Urinary bladder (tissue), 4 donors: Measurements from ENCODE around the gene TRAPPC1. TPM values are rescaled to one million over a fixed set of nuclear protein-coding genes. Genes with fewer than 3 reads are reported as not detected.

Experiments used
- DNase-seq: peaks from one replicate; pipeline ENCODE4 v3.0.0-alpha.2; 2015; ENCODE audit errors: extremely low spot score
- H3K27ac ChIP-seq: one replicate; pipeline ENCODE4 v1.5.1; 2013; ENCODE audit warnings: low read depth, mild to moderate bottlenecking, moderate library complexity
- H3K36me3 ChIP-seq: one replicate; pipeline ENCODE4 v1.6.1; 2013; ENCODE audit warnings: mild to moderate bottlenecking, moderate library complexity; ENCODE audit not compliant: insufficient read depth
- H3K4me1 ChIP-seq: one replicate; pipeline ENCODE4 v1.6.1; 2013; ENCODE audit warnings: mild to moderate bottlenecking, moderate library complexity; ENCODE audit not compliant: insufficient read depth
- H3K4me3 ChIP-seq: one replicate; pipeline ENCODE4 v1.5.1; 2013; ENCODE audit warnings: low read depth, low read length
- WGBS: extraction: QIAGEN DNeasy Blood & Tissue Kit; methylation state at CpG from one replicate; pipeline ENCODE4 v1.1.7; 2013; 5-methylcytosine and 5-hydroxymethylcytosine counted together
- polyA plus RNA-seq: library from polyadenylated mRNA; stranded (reverse); fragments of 200-250 nt; gene quantifications from one replicate; pipeline ENCODE4 v1.2.3, GENCODE V29; 2013
- total RNA-seq: library from RNA; depleted of rRNA; stranded (reverse); fragments of >200 nt; gene quantifications from one replicate; pipeline ENCODE4 v1.2.3, GENCODE V29; 2014
- donor health status: healthy with polysubstance abuse.
- donor health status: healthy.

Gene TRAPPC1
- total and polyA plus RNA-seq, 2 donors = 19.9 to 137 TPM

DNA sequence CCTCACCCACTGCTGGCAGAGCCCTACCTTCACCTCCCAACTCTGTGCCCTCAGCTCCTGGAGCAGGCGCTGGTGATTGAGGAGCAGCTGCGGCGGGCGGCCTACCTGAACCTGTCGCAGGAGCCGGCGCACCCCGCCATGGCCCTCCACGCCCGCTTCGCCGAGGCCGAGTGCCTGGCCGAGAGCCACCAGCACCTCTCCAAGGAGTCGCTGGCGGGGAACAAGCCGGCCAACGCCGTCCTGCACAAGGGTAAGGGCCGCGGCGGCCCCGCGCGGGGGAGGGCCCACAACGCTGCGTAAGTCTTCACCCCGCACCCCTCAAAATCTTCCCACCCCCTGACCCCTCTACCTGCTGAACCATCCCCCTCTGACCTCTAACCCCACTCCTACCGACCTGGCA is 22.7 kb downstream of the TRAPPC1 start:
- H3K4me1 ChIP-seq = no peaks in the 10 kb centered on the region
- H3K27ac ChIP-seq = no peak overlapping the region
- no peak for DNase-seq
- WGBS = 93% methylated on average over 29 of the region's 29 CpGs
- no peak overlapping the region for H3K4me3 ChIP-seq
- peaks cover 15% of the 10 kb centered on the region for H3K36me3 ChIP-seq

DNA sequence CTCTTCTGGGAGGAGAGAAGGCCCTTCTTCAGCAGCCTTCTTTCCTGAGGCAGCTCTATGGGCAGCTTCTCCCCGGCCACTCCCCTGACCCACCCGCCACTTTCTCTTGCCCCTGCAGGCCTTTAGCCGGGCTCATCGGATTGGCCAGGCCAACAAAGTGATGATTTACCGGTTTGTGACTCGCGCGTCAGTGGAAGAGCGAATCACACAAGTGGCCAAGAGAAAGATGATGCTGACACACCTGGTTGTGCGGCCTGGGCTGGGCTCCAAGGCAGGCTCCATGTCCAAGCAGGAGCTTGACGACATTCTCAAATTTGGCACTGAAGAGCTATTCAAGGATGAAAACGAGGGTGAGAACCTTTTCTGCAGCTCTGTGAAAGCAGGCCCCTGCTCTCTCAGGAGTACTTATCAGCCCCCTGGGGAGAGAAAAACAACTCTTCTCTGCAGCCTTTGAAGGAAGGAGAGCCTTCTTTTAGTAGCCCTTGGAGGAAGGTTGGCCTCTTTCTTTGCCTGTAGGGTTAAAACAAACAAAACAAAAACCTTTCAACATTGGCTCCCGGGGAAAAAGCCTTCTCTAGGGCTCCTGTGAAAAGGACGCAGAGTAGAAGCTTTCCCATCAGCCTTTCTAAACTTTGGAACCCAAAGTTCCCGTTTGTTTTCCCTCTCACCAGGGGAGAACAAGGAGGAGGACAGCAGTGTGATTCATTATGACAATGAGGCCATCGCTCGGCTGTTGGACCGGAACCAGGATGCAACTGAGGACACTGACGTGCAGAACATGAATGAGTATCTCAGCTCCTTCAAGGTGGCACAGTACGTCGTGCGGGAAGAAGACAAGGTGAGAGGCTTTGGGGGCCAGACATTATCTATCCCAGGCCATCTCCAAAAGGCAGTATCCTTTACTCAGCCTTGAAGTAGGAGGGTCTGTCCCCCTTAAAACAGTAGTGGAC is 28.3 kb downstream of the TRAPPC1 start:
- no peak for DNase-seq
- Histone ChIP-seq H3K27ac (no peak overlapping the region), H3K4me3 (no peak overlapping the region), H3K4me1 (no peaks in the 10 kb centered on the region), H3K36me3 (peaks cover 12% of the 10 kb centered on the region)
- 76% methylated on average over 22 of the region's 22 CpGs for WGBS

DNA sequence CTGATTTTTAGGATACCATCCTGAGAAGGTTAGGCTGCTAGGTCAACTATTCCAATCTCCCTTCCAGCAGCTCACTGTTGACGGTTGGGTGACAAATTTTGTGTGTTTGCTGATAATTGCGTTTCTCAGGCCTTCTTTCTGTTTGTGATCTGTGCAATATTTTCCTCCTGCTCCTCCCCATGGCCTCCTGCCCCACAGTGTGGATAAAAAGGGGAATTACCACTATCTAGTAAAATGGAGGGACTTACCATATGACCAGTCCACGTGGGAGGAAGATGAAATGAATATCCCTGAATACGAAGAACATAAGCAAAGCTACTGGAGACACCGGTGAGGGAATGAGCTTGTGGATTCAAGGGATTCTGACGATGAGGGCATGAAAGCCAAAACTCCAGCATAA is 34.0 kb downstream of the TRAPPC1 start:
- H3K36me3 ChIP-seq = peaks cover 7% of the 10 kb centered on the region
- H3K4me3 ChIP-seq = no peak overlapping the region

DNA sequence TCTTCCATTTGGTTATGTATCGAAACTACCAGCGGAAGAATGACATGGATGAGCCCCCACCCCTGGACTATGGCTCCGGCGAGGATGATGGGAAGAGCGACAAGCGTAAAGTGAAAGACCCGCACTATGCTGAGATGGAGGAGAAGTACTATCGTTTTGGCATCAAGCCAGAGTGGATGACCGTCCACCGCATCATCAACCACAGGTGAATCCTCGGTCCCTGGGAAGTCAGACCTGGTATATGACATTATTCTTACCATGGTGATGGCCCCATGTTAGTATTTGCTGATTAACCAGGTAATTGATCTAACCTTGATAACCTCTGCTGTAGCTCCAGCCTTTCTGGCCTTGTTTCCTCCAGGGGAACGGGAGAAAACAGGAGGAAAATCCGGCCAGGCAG is 34.7 kb downstream of the TRAPPC1 start:
- peaks cover 7% of the 10 kb centered on the region for H3K36me3 ChIP-seq
- no peaks in the 10 kb centered on the region for H3K4me1 ChIP-seq
- H3K27ac ChIP-seq = no peak overlapping the region
- WGBS = 86% methylated on average over 13 of the region's 13 CpGs
- no peak overlapping the region for H3K4me3 ChIP-seq
- DNase-seq = no peak

More for the DNA sequence above, 34.0 kb downstream of the TRAPPC1 start:
- Histone ChIP-seq H3K27ac (no peak overlapping the region), H3K4me1 (no peaks in the 10 kb centered on the region)
- DNase-seq = no peak
- WGBS = 33% methylated on average over 6 of the region's 6 CpGs

DNA sequence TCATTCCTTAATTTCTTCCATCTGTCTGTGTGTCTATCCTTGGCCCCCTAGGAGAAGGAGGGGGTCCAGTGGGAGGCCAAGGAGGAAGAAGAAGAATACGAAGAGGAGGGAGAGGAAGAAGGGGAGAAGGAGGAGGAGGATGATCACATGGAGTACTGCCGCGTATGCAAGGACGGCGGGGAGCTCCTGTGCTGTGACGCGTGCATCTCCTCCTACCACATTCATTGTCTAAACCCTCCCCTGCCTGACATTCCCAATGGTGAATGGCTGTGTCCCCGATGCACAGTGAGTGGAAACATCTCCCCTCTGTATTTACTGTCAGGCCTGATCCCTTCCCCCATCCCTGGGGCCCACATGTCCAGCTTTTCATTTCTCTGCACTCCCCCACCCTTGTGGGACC is 36.9 kb downstream of the TRAPPC1 start:
- Histone ChIP-seq H3K4me3 (no peak overlapping the region), H3K27ac (no peak overlapping the region), H3K36me3 (peaks cover 7% of the 10 kb centered on the region), H3K4me1 (no peaks in the 10 kb centered on the region)
- DNase-seq = no peak
- WGBS = 85% methylated on average over 8 of the region's 8 CpGs

DNA sequence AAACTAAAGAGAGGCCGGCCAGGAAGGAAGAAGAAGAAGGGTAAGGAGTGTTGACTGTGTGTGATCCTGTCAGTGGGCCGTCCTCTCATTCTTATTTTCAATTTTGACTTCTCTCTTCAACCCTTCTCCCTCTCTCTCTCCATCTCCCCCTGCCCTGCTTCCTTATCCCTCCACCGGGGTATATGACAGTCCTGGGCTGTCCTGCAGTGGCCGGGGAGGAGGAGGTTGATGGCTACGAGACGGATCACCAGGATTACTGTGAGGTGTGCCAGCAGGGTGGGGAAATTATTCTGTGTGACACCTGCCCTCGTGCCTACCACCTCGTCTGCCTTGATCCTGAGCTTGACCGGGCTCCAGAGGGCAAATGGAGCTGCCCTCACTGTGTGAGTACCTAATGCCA is 37.5 kb downstream of the TRAPPC1 start:
- no peaks in the 10 kb centered on the region for H3K4me1 ChIP-seq
- DNase-seq = no peak
- 92% methylated on average over 9 of the region's 9 CpGs for WGBS
- no peak overlapping the region for H3K4me3 ChIP-seq
- H3K36me3 ChIP-seq = peaks cover 7% of the 10 kb centered on the region
- no peak overlapping the region for H3K27ac ChIP-seq

DNA sequence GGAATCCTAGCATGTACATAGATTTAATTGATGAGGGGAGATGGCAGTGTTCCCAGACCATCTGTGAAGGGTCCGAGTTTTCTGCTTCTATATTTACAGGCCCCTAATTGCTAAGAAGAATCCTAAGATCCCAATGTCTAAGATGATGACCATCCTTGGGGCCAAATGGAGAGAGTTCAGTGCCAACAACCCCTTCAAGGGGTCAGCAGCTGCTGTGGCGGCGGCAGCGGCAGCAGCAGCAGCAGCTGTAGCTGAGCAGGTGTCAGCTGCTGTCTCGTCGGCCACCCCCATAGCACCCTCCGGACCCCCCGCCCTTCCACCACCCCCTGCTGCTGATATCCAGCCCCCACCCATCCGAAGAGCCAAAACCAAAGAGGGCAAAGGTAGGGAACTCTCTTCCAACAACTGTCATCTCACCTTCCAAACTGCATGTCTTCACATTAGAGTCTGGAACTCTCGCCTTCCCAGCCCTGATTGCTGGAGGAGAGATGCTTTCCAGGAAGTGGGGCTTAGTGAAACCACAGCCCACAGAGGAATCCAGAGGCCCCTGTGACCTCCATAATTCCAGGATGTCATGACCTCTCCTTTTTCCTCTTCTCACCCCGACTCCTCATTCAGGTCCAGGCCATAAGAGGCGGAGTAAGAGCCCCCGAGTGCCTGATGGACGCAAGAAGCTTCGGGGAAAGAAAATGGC is 38.4 kb downstream of the TRAPPC1 start:
- Histone ChIP-seq H3K4me3 (no peak overlapping the region), H3K36me3 (peaks cover 3% of the 10 kb centered on the region)
- 86% methylated on average over 15 of the region's 15 CpGs for WGBS

DNA sequence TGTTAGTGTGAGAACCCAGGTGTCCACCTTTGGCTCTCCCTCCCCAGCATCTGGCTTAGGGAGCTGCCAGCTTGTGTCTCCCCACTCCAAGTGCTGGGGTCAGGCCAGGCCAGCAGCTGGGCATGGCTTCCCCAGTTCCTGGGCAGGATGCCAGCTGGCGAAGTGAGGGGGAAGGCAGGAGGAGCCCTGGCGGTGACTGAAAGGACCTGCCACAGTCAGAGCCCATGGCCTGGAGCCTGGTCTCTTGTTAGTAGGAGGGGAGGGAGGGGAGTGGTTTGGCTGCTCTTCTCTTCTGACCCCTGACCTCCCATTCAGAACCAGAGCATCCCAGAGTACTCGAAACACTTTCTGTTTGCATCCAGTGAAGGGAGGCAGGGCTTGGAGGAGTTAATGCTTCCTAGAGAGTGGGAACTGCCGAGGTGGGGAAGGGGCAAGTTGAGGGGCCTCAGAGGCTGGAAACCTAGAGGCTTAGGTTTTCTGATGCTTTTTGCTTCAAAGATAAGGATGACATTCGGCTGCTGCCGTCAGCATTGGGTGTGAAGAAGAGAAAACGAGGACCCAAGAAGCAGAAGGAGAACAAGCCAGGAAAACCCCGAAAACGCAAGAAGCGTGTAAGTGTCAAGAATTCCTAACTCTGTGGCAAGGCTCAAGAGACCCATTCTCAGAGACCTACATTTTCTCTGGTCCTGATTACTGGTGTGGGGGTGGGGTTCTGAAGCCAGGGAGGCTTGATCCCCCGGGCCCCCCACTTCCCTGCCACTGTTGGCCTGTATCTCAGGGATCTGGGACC is 42.4 kb downstream of the TRAPPC1 start:
- Histone ChIP-seq H3K27ac (peak overlapping the region; percentile 72), H3K4me3 (no peak overlapping the region)
- 16% methylated on average over 11 of the region's 11 CpGs for WGBS

More for the DNA sequence above, 38.4 kb downstream of the TRAPPC1 start:
- H3K4me1 ChIP-seq = no peaks in the 10 kb centered on the region
- no peak overlapping the region for H3K27ac ChIP-seq
- DNase-seq = no peak

DNA sequence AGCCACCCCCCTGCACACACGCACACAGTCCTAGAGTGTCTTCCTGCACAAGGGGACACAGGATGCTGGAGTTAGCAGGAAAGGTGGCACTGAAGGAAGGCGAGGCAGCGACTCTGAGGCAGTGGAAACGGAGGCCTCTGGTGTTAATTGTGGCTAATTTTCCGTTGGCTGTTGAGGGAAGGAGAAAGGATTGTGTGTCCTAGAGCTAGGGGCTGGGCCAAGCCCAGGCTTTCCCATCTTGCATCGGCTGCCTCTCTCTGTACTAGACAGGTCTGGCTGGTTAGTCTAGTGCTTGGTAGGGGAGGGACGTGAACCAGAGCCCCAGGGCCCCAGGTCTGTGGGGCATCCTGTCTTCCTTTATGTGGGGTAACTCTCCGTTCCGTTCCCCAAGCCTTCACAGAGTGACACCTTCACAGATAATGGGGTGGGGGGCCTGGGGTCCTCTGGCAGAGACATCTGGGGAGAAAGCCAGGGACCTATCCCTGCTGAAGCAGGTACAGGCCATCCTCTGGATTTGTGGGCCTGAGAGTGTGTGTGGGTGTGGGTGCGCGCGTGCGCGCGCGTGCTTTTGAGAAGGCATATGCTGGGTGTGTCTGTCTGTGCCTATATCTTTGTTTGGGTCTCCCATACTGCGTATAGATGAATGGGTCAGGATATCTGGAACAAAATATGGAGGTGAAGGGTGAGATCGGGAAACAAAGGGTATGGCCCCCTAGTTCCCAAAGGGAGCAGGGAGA is 43.4 kb downstream of the TRAPPC1 start, which contains the start of gene CHD3:
CHD3 (plus strand) TSS at position 606 of the 737 bp plus-strand sequence. CDS start 212 bp downstream, outside the sequence.
- no peaks in the 10 kb centered on the region for H3K4me1 ChIP-seq
- DNase-seq = peak; percentile 68
- 26% methylated on average over 18 of the region's 18 CpGs for WGBS

More for the DNA sequence above, 42.4 kb downstream of the TRAPPC1 start:
- Histone ChIP-seq H3K36me3 (peaks cover 3% of the 10 kb centered on the region), H3K4me1 (no peaks in the 10 kb centered on the region)
- DNase-seq = peak; percentile 84

DNA sequence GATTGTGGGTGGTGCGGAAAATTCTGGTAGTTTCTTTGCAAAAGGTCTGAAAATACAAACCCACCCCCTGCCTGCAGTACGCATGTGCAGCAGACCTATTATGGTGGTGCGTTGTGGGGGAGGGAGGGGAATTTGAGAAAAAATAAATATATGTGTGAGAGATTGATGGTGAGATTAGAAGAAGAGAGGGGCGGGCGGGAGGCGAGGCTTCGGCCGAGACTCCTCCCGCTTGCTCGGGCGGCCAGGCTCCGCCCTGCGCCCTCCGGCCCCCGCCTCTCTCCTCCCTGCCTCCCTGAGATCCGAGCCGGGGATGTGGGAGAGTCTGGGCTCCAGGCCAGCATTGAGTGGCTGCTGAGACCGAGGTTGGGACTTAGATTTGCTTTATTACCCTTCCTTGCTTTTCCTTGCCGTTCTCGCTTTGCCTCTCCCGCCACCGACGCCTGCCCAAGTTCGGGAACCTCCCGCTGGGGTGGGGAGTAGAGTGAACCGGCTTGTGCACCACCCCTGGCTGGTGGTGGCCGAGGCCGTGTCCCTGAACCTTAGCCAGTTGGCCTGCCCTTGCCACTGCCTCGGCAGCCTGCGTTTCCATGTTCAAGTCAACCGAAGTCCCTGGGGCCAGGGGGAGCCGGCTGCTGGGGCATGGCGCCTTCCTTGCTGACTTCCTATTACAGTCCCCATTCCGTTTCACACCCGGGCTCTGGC is 44.1 kb downstream of the TRAPPC1 start:
- peaks cover 3% of the 10 kb centered on the region for H3K36me3 ChIP-seq
- peak; percentile 96 for DNase-seq
- H3K27ac ChIP-seq = peak overlapping the region; percentile 83
- peak overlapping the region; percentile 85 for H3K4me3 ChIP-seq
- no peaks in the 10 kb centered on the region for H3K4me1 ChIP-seq
- WGBS = under 1% methylated on average over 35 of the region's 35 CpGs

More for the DNA sequence above, 43.4 kb downstream of the TRAPPC1 start, which contains the start of gene CHD3:
- H3K4me3 ChIP-seq = peak within 1 kb of the TSS; percentile 21
- peaks cover 3% of the 10 kb centered on the region for H3K36me3 ChIP-seq
- H3K27ac ChIP-seq = peak within 1 kb of the TSS; percentile 83

DNA sequence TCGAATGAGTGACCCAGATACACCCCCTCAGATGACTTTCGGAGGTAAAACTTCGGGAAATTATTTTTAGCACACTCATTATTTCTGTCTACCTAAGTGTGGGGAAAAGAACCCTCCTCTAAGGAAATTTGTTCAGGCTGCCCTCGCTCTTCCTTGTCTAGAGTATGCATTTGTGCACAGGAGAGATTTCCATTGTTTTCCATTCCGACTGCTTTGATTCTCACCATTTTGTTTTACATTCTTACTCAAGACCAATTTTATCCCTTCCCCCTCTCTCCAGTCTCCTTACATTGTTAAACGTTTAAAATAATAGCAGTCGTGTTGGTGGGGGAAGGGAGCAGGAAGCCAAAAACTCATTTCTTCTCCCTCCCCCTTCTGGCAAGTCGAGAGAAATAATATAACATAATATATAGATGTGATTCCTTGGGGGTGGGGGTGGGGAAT is 44.7 kb downstream of the TRAPPC1 start:
- peak overlapping the region; percentile 85 for H3K4me3 ChIP-seq
- H3K27ac ChIP-seq = peak overlapping the region; percentile 97
- 3% methylated on average over 8 of the region's 8 CpGs for WGBS
- no peak for DNase-seq
- H3K36me3 ChIP-seq = peaks cover 3% of the 10 kb centered on the region
- H3K4me1 ChIP-seq = no peaks in the 10 kb centered on the region
